Measurements from ENCODE around the gene GDF10. TPM values are rescaled to one million over a fixed set of nuclear protein-coding genes. Genes with fewer than 3 reads are reported as not detected.

GDF10 gene
- total RNA-seq, 1 experiment from 2014 or later, result not detected

DNA sequence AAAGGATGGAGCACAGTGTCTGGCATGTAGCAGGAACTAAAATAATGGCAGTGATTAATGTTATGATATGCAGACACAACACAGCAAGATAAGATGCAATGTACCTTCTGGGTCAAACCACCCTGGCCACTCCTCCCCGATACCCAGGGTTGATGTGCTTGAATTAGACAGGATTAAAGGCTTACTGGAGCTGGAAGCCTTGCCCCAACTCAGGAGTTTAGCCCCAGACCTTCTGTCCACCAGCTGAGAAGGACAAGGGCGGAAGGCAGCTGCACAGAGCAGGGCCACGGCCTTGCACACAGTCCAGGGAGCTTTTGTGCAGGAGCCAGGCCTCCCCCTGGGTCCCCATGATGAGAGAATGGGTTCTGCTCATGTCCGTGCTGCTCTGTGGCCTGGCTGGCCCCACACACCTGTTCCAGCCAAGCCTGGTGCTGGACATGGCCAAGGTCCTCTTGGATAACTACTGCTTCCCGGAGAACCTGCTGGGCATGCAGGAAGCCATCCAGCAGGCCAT is 48.2 kb downstream of the GDF10 start, which contains the start of gene RBP3:
Gene RBP3 (plus strand): TSS at position 226 of the 514 bp plus-strand sequence. CDS start 122 bp downstream, at position 348.
- Histone ChIP-seq H3K36me3 (ENCODE audit: low read depth, low read length) (no peaks in the 10 kb centered on the region), H3K27me3 (ENCODE audit: low read length) (no peaks in the 10 kb centered on the region), H3K4me2 (ENCODE audit: low read length) (no peak within 1 kb of the TSS), H3K79me2 (ENCODE audit: low read length) (no peaks in the 10 kb centered on the region), H3K27ac (ENCODE audit: low read length) (no peak within 1 kb of the TSS), H3K9ac (ENCODE audit: low read length) (no peak within 1 kb of the TSS), H3K9me2 (replicated peaks; ENCODE audit: low read length) (no peaks in the 10 kb centered on the region), H2AFZ (ENCODE audit: low read length) (no peak within 1 kb of the TSS), H3K4me1 (ENCODE audit: insufficient read depth, low read length) (no peaks in the 10 kb centered on the region), H3K4me3 (ENCODE audit: low read length) (no peak within 1 kb of the TSS), H3K9me3 (ENCODE audit: low read length) (no peaks in the 10 kb centered on the region), H4K20me1 (ENCODE audit: low read length) (no peaks in the 10 kb centered on the region), H3F3A (ENCODE audit: low read length, unreplicated experiment) (no peaks in the 10 kb centered on the region)
- DNase-seq (no peak), ATAC-seq (no peak)
- no TSS peak for BruUV-seq (replicated peaks)
- intact Hi-C loops (cut with micrococcal nuclease), result no loop called here
- CTCF ChIA-PET, result no interaction called here
- TF ChIP-seq EZH2phosphoT487 (IDR thresholded peaks at IDR 0.05; ENCODE audit: borderline replicate concordance, low read length) (no peak), EZH2 (IDR thresholded peaks at IDR 0.05; ENCODE audit: low read length, unreplicated experiment) (no peak)
- TF ChIP-seq, protein P1, sequence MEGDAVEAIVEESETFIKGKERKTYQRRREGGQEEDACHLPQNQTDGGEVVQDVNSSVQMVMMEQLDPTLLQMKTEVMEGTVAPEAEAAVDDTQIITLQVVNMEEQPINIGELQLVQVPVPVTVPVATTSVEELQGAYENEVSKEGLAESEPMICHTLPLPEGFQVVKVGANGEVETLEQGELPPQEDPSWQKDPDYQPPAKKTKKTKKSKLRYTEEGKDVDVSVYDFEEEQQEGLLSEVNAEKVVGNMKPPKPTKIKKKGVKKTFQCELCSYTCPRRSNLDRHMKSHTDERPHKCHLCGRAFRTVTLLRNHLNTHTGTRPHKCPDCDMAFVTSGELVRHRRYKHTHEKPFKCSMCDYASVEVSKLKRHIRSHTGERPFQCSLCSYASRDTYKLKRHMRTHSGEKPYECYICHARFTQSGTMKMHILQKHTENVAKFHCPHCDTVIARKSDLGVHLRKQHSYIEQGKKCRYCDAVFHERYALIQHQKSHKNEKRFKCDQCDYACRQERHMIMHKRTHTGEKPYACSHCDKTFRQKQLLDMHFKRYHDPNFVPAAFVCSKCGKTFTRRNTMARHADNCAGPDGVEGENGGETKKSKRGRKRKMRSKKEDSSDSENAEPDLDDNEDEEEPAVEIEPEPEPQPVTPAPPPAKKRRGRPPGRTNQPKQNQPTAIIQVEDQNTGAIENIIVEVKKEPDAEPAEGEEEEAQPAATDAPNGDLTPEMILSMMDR (conservative IDR thresholded peaks at IDR 0.05; ENCODE audit: low read depth, low read length), result no peak
- POLR2A ChIA-PET (ENCODE audit: unreplicated experiment), result no interaction called here

DNA sequence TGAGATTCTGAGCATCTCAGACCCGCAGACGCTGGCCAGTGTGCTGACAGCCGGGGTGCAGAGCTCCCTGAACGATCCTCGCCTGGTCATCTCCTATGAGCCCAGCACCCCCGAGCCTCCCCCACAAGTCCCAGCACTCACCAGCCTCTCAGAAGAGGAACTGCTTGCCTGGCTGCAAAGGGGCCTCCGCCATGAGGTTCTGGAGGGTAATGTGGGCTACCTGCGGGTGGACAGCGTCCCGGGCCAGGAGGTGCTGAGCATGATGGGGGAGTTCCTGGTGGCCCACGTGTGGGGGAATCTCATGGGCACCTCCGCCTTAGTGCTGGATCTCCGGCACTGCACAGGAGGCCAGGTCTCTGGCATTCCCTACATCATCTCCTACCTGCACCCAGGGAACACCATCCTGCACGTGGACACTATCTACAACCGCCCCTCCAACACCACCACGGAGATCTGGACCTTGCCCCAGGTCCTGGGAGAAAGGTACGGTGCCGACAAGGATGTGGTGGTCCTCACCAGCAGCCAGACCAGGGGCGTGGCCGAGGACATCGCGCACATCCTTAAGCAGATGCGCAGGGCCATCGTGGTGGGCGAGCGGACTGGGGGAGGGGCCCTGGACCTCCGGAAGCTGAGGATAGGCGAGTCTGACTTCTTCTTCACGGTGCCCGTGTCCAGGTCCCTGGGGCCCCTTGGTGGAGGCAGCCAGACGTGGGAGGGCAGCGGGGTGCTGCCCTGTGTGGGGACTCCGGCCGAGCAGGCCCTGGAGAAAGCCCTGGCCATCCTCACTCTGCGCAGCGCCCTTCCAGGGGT is 48.9 kb downstream of the GDF10 start:
- H3K4me2 ChIP-seq (ENCODE audit: low read length), result no peak overlapping the region
- TF ChIP-seq, protein P1 (conservative IDR thresholded peaks at IDR 0.05; ENCODE audit: low read depth, low read length), result no peak
- TF ChIP-seq EZH2phosphoT487 (IDR thresholded peaks at IDR 0.05; ENCODE audit: borderline replicate concordance, low read length) (no peak), EZH2 (IDR thresholded peaks at IDR 0.05; ENCODE audit: low read length, unreplicated experiment) (no peak)
- ChIA-PET CTCF (no interaction called here), POLR2A (ENCODE audit: unreplicated experiment) (no interaction called here)
- H3K9ac ChIP-seq (ENCODE audit: low read length), result no peak overlapping the region
- no peak overlapping the region for H2AFZ ChIP-seq (ENCODE audit: low read length)
- no peaks in the 10 kb centered on the region for H3F3A ChIP-seq (ENCODE audit: low read length, unreplicated experiment)
- no peaks in the 10 kb centered on the region for H3K4me1 ChIP-seq (ENCODE audit: insufficient read depth, low read length)
- no peaks in the 10 kb centered on the region for H3K27me3 ChIP-seq (ENCODE audit: low read length)
- H3K4me3 ChIP-seq (ENCODE audit: low read length), result no peak overlapping the region
- no TSS peak for BruUV-seq (replicated peaks)
- H3K79me2 ChIP-seq (ENCODE audit: low read length), result no peaks in the 10 kb centered on the region
- ATAC-seq, result no peak
- intact Hi-C loops (cut with micrococcal nuclease), result no loop called here
- no peaks in the 10 kb centered on the region for H4K20me1 ChIP-seq (ENCODE audit: low read length)
- DNase-seq, result no peak
- H3K36me3 ChIP-seq (ENCODE audit: low read depth, low read length), result no peaks in the 10 kb centered on the region
- no peaks in the 10 kb centered on the region for H3K9me2 ChIP-seq (replicated peaks; ENCODE audit: low read length)
- H3K27ac ChIP-seq (ENCODE audit: low read length), result no peak overlapping the region
- no peaks in the 10 kb centered on the region for H3K9me3 ChIP-seq (ENCODE audit: low read length)

DNA sequence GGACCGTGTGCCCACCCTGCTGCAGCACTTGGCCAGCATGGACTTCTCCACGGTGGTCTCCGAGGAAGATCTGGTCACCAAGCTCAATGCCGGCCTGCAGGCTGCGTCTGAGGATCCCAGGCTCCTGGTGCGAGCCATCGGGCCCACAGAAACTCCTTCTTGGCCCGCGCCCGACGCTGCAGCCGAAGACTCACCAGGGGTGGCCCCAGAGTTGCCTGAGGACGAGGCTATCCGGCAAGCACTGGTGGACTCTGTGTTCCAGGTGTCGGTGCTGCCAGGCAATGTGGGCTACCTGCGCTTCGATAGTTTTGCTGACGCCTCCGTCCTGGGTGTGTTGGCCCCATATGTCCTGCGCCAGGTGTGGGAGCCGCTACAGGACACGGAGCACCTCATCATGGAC is 49.5 kb downstream of the GDF10 start:
- ChIA-PET CTCF (no interaction called here), POLR2A (ENCODE audit: unreplicated experiment) (no interaction called here)
- Histone ChIP-seq H3K9me2 (replicated peaks; ENCODE audit: low read length) (no peaks in the 10 kb centered on the region), H3F3A (ENCODE audit: low read length, unreplicated experiment) (no peaks in the 10 kb centered on the region), H2AFZ (ENCODE audit: low read length) (no peak overlapping the region), H3K27ac (ENCODE audit: low read length) (no peak overlapping the region), H3K79me2 (ENCODE audit: low read length) (no peaks in the 10 kb centered on the region), H3K36me3 (ENCODE audit: low read depth, low read length) (no peaks in the 10 kb centered on the region), H4K20me1 (ENCODE audit: low read length) (no peaks in the 10 kb centered on the region), H3K9me3 (ENCODE audit: low read length) (no peaks in the 10 kb centered on the region), H3K27me3 (ENCODE audit: low read length) (no peaks in the 10 kb centered on the region), H3K4me2 (ENCODE audit: low read length) (no peak overlapping the region), H3K9ac (ENCODE audit: low read length) (no peak overlapping the region), H3K4me1 (ENCODE audit: insufficient read depth, low read length) (no peaks in the 10 kb centered on the region), H3K4me3 (ENCODE audit: low read length) (no peak overlapping the region)
- intact Hi-C loops (cut with micrococcal nuclease), result no loop called here
- TF ChIP-seq EZH2phosphoT487 (IDR thresholded peaks at IDR 0.05; ENCODE audit: borderline replicate concordance, low read length) (no peak), EZH2 (IDR thresholded peaks at IDR 0.05; ENCODE audit: low read length, unreplicated experiment) (no peak)
- TF ChIP-seq, protein P1 (conservative IDR thresholded peaks at IDR 0.05; ENCODE audit: low read depth, low read length), result no peak
- DNase-seq (no peak), ATAC-seq (no peak)
- BruUV-seq (replicated peaks), result no TSS peak
